Measurements from ENCODE around the gene SNAPC1.
"Not testable (repeated sequence)": the region's sequence is repeated elsewhere in the genome, so short reads cannot be mapped to it uniquely, and the experiment has no call there.

Gene SNAPC1

DNA sequence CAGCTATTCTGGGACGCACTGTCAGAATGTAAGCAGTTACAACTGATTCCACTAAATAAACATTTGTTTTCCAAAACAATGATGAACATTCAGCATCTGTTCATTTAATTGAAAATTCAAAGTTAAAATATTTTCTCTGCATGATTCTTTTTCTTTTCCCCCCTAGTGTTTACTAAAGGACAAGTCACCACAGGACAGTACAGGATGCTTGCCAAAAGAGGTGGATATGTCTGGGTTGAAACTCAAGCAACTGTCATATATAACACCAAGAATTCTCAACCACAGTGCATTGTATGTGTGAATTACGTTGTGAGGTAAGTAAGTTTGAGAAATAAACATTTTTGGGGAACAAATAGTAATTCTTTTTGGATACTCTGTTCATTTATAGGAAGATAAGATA, 28.2 kb upstream of the SNAPC1 start:
- Mint-ChIP-seq H3K27me3 (ENCODE audit: low read depth) (no peaks in the 10 kb centered on the region), H3K9me3 (no peaks in the 10 kb centered on the region), H3K27ac (no peak overlapping the region), H3K4me1 (no peaks in the 10 kb centered on the region), H3K4me3 (no peak overlapping the region), H3K36me3 (ENCODE audit: low read depth) (peaks cover 78% of the 10 kb centered on the region)
- TF ChIP-seq, protein P1, sequence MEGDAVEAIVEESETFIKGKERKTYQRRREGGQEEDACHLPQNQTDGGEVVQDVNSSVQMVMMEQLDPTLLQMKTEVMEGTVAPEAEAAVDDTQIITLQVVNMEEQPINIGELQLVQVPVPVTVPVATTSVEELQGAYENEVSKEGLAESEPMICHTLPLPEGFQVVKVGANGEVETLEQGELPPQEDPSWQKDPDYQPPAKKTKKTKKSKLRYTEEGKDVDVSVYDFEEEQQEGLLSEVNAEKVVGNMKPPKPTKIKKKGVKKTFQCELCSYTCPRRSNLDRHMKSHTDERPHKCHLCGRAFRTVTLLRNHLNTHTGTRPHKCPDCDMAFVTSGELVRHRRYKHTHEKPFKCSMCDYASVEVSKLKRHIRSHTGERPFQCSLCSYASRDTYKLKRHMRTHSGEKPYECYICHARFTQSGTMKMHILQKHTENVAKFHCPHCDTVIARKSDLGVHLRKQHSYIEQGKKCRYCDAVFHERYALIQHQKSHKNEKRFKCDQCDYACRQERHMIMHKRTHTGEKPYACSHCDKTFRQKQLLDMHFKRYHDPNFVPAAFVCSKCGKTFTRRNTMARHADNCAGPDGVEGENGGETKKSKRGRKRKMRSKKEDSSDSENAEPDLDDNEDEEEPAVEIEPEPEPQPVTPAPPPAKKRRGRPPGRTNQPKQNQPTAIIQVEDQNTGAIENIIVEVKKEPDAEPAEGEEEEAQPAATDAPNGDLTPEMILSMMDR (IDR thresholded peaks at IDR 0.05; ENCODE audit: unreplicated experiment in 3 of 3): no peak

- no peaks in the 10 kb centered on the region for H3K9me3 Mint-ChIP-seq
- no peaks in the 10 kb centered on the region for H3K27me3 Mint-ChIP-seq (ENCODE audit: low read depth)
- peaks cover 75% of the 10 kb centered on the region for H3K36me3 Mint-ChIP-seq (ENCODE audit: low read depth)
- H3K27ac Mint-ChIP-seq: no peak overlapping the region
- no peaks in the 10 kb centered on the region for H3K4me1 Mint-ChIP-seq
- TF ChIP-seq, protein P1 (IDR thresholded peaks at IDR 0.05; ENCODE audit: unreplicated experiment in 3 of 3): no peak
- H3K4me3 Mint-ChIP-seq: no peak overlapping the region
These were observed 25.5 kb upstream of the SNAPC1 start for GRCh38 chr14:61736751-61737150.

DNA sequence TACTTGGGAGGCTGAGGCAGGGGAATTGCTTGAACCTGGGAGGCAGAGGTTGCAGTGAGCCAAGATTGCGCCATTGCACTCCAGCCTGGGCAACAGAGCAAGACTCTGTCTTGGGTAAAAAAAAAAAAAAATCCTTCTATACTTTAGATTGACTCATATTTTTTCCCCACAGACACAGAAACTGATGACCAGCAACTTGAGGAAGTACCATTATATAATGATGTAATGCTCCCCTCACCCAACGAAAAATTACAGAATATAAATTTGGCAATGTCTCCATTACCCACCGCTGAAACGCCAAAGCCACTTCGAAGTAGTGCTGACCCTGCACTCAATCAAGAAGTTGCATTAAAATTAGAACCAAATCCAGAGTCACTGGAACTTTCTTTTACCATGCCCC, 24.3 kb upstream of the SNAPC1 start:
- no peaks in the 10 kb centered on the region for H3K9me3 Mint-ChIP-seq
- H3K4me1 Mint-ChIP-seq: no peaks in the 10 kb centered on the region
- H3K4me3 Mint-ChIP-seq: no peak overlapping the region
- TF ChIP-seq, protein P1 (IDR thresholded peaks at IDR 0.05; ENCODE audit: unreplicated experiment in 3 of 3): no peak
- H3K27ac Mint-ChIP-seq: no peak overlapping the region
- no peaks in the 10 kb centered on the region for H3K27me3 Mint-ChIP-seq (ENCODE audit: low read depth)
- peaks cover 73% of the 10 kb centered on the region for H3K36me3 Mint-ChIP-seq (ENCODE audit: low read depth)

DNA sequence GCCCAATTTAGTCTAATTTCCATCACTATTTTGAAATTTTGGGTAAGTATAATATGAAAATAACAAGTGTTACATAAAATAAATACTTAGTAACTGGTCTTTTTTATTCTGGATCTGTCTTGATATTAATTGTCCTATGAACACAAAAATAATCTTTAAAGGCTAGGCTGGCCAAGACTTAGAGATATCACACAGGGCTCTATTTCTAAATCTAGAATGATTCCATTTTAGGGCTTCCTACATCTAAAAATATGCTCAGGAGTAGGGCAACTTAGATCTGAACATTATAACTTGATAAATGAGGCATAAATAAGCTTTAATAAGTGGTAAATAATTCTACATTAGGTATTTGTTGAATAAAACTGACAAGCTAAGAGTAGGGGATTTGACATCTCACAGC, 23.1 kb upstream of the SNAPC1 start:
- TF ChIP-seq, protein P1 (IDR thresholded peaks at IDR 0.05; ENCODE audit: unreplicated experiment in 3 of 3): no peak

GRCh38 chr14:61742371-61742770, 19.8 kb upstream of the SNAPC1 start:
- TF ChIP-seq, protein P1 (IDR thresholded peaks at IDR 0.05; ENCODE audit: unreplicated experiment in 3 of 3): no peak
- Mint-ChIP-seq H3K36me3 (ENCODE audit: low read depth) (peaks cover 69% of the 10 kb centered on the region), H3K4me1 (no peaks in the 10 kb centered on the region), H3K27me3 (ENCODE audit: low read depth) (no peaks in the 10 kb centered on the region), H3K27ac (no peak overlapping the region), H3K4me3 (no peak overlapping the region), H3K9me3 (no peaks in the 10 kb centered on the region)

More for the DNA sequence above, 23.1 kb upstream of the SNAPC1 start:
- Mint-ChIP-seq H3K9me3 (no peaks in the 10 kb centered on the region), H3K36me3 (ENCODE audit: low read depth) (peaks cover 74% of the 10 kb centered on the region), H3K4me3 (no peak overlapping the region), H3K4me1 (no peaks in the 10 kb centered on the region), H3K27ac (no peak overlapping the region), H3K27me3 (ENCODE audit: low read depth) (no peaks in the 10 kb centered on the region)

DNA sequence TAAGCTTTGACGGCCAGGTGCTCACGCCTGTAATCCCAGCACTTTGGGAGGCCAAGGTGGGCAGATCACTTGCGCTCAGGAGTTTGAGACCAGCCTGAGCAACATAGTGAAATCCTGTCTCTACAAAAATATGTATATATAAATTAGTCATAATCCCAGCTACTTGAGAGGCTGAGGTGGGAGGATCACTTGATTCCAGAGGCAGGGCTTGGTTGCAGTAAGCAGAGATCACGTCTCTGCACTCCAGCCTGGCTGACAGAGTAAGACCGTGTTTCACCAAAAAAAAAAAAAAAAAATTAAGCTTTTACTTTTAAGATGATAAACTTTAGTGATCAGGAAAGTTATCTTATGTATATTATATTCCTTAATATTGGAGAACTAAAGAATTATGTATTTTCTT, 18.0 kb upstream of the SNAPC1 start:
- Mint-ChIP-seq H3K36me3 (ENCODE audit: low read depth) (peaks cover 68% of the 10 kb centered on the region), H3K27ac (no peak overlapping the region), H3K9me3 (no peaks in the 10 kb centered on the region), H3K27me3 (ENCODE audit: low read depth) (no peaks in the 10 kb centered on the region), H3K4me3 (no peak overlapping the region), H3K4me1 (no peaks in the 10 kb centered on the region)
- TF ChIP-seq, protein P1 (IDR thresholded peaks at IDR 0.05; ENCODE audit: unreplicated experiment in 3 of 3): no peak

DNA sequence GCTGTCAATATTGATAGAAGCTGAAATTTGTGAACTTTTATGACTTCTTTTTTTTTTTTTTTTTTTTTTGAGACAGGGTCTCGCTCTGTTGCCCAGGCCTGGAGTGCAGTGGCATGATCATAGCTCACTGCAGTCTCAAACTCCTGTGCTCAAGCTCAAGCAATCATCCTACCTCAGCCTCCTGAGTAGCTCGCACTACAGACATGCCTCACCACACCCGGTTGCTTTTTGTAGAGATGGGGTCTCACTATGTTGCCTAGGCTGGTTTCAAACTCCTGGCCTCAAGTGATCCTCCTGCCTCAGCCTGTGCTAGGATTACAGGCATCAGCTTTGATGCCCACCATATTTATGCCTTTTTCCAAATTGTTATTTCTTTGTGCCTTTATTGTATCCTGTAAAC, 15.9 kb upstream of the SNAPC1 start:
- peaks cover 56% of the 10 kb centered on the region for H3K36me3 Mint-ChIP-seq (ENCODE audit: low read depth)
- not testable (repeated sequence) for H3K4me3 Mint-ChIP-seq; H3K4me1 Mint-ChIP-seq; H3K9me3 Mint-ChIP-seq; H3K27me3 Mint-ChIP-seq (ENCODE audit: low read depth); H3K27ac Mint-ChIP-seq

Data from nephron (organoid).